Stimulated activated CD4-positive, alpha-beta T cell treated with anti-CD3 and anti-CD28 coated beads, TNF-alpha, amount 100 ng/mL, for 4 hours (primary cell): ENCODE results near the gene MRPL9.

Experiments
- DNase-seq, 3 experiments: peaks; one replicate each; pipeline ENCODE4 v3.0.0-alpha.2; 2020; ENCODE audit warnings: low read depth in 3 of 3

MRPL9 gene

GRCh38 chr1:151733126-151733525 is 30.2 kb downstream of the MRPL9 start:
- DNase-seq: no peak

GRCh38 chr1:151729966-151730291 is 33.4 kb downstream of the MRPL9 start:
- DNase-seq: no peak

GRCh38 chr1:151729157-151729965 is 33.9 kb downstream of the MRPL9 start:
- no peak for DNase-seq

GRCh38 chr1:151728151-151729054 is 34.9 kb downstream of the MRPL9 start:
- no peak for DNase-seq

GRCh38 chr1:151723726-151724370 is 39.4 kb downstream of the MRPL9 start:
- no peak for DNase-seq

GRCh38 chr1:151721788-151722510 is 41.3 kb downstream of the MRPL9 start:
- DNase-seq: no peak

GRCh38 chr1:151720974-151721787 is 42.1 kb downstream of the MRPL9 start, which contains the start of gene RIIAD1:
Gene RIIAD1 (plus strand): TSS chr1:151721522. CDS start chr1:151721537, 15 bp downstream.
- peak in 2 of 3 experiments; percentile 13 to 18 for DNase-seq

GRCh38 chr1:151720554-151720953 is 42.7 kb downstream of the MRPL9 start:
- no peak for DNase-seq

GRCh38 chr1:151720125-151720524 is 43.2 kb downstream of the MRPL9 start:
- no peak for DNase-seq

- no peak for DNase-seq
These were observed 44.6 kb downstream of the MRPL9 start for GRCh38 chr1:151718666-151719065.

- no peak for DNase-seq
These were observed 45.3 kb downstream of the MRPL9 start for GRCh38 chr1:151718011-151718431.

GRCh38 chr1:151716771-151717631 is 46.3 kb downstream of the MRPL9 start, which contains the start of gene CELF3:
Gene CELF3 (minus strand): TSS chr1:151716803. CDS start chr1:151716020, 783 bp downstream.
- DNase-seq: no peak

- no peak for DNase-seq
These were observed 46.9 kb downstream of the MRPL9 start for GRCh38 chr1:151716405-151716762.

GRCh38 chr1:151715726-151716404 is 47.4 kb downstream of the MRPL9 start:
- DNase-seq: no peak

GRCh38 chr1:151714820-151715725 is 48.2 kb downstream of the MRPL9 start:
- DNase-seq: no peak

GRCh38 chr1:151713874-151714273 is 49.4 kb downstream of the MRPL9 start:
- DNase-seq: no peak

- no peak for DNase-seq
These were observed 50.3 kb downstream of the MRPL9 start for GRCh38 chr1:151713044-151713443.

GRCh38 chr1:151711951-151712350 is 51.3 kb downstream of the MRPL9 start:
- no peak for DNase-seq
